ENCODE measurements around the gene CXCL13. TPM values are rescaled to one million over a fixed set of nuclear protein-coding genes. Genes with fewer than 3 reads are reported as not detected.
"Not testable (repeated sequence)": the region's sequence is repeated elsewhere in the genome, so short reads cannot be mapped to it uniquely, and the experiment has no call there.

Gene CXCL13
- total and polyA plus RNA-seq, 2 of the 13 experiments (the other 11 are each of a cell fraction or from before 2014, with no cell fraction given): not detected

- no peak overlapping the region for H3K27ac ChIP-seq (ENCODE audit: extremely low read length, insufficient read depth, low read length)
- in situ Hi-C loops (cut with HindIII; ENCODE audit: extremely low pct_ligation_motif_present, low pct_unique_long_range_greater_than_20kb) (no loop called here), intact Hi-C loops (cut with micrococcal nuclease; ENCODE audit: unreplicated experiment) (no loop called here)
- no peak for ATAC-seq
- no peak overlapping the region for H3K4me2 ChIP-seq (ENCODE audit: low read depth, low read length)
- BruUV-seq (replicated peaks): no TSS peak
- no peak for DNase-seq (ENCODE audit: low spot score)
- no peak overlapping the region for H2AFZ ChIP-seq (ENCODE audit: low read length)
- H3K4me3 ChIP-seq (replicated peaks in 1 of 3; ENCODE audit: insufficient read depth in 1 of 3, low read depth in 2 of 3, low read length in 3 of 3): no peak overlapping the region
- ChIA-PET CTCF (ENCODE audit: low intra/inter-chr PET ratio, low total read pairs) (no interaction called here), POLR2A (no interaction called here)
- no peaks in the 10 kb centered on the region for H3K9me3 ChIP-seq (ENCODE audit: low read length)
- no peaks in the 10 kb centered on the region for H3K27me3 ChIP-seq (ENCODE audit: control insufficient read depth in 1 of 2, insufficient read depth in 2 of 2, low read length in 2 of 2)
- no peak for TF ChIP-seq CCAR2 (optimal IDR thresholded peaks at IDR 0.05; ENCODE audit: low read depth, low read length)
- no peak for TF ChIP-seq FOXK2 (IDR thresholded peaks at IDR 0.05)
- no peak for TF ChIP-seq FOXP1 (IDR thresholded peaks at IDR 0.05)
- no peak for TF ChIP-seq FOXP1 (CRISPR knock-in tag; IDR thresholded peaks at IDR 0.05)
- TF ChIP-seq ZNF296 (CRISPR knock-in tag; conservative IDR thresholded peaks at IDR 0.05): no peak
- FAIRE-seq: no peak
- H3K4me1 ChIP-seq (ENCODE audit: insufficient read depth, low read length): no peaks in the 10 kb centered on the region
- WGBS (ENCODE audit: low lambda C conversion rate): 0% methylated on average over 2 of the region's 2 CpGs
- H3K9ac ChIP-seq (ENCODE audit: insufficient read depth, low read depth, low read length): no peak overlapping the region
- H3K79me2 ChIP-seq (ENCODE audit: insufficient read depth, low read length): no peaks in the 10 kb centered on the region
- no peaks in the 10 kb centered on the region for H3K36me3 ChIP-seq (replicated peaks in 1 of 2; ENCODE audit: control insufficient read depth in 1 of 2, insufficient read depth in 2 of 2, low read length in 2 of 2)
- no peaks in the 10 kb centered on the region for H4K20me1 ChIP-seq (ENCODE audit: insufficient read depth, low read length)
These were observed 47.6 kb downstream of the CXCL13 start for GRCh38 chr4:77653162-77653758.

- H3K27me3 ChIP-seq (ENCODE audit: control insufficient read depth in 1 of 2, insufficient read depth in 2 of 2, low read length in 2 of 2); H2AFZ ChIP-seq (ENCODE audit: low read length); POLR2A ChIA-PET; H3K4me2 ChIP-seq (ENCODE audit: low read depth, low read length); H3K27ac ChIP-seq (ENCODE audit: extremely low read length, insufficient read depth, low read length); intact Hi-C loops (cut with micrococcal nuclease; ENCODE audit: unreplicated experiment); H3K4me3 ChIP-seq (replicated peaks in 1 of 3; ENCODE audit: insufficient read depth in 1 of 3, low read depth in 2 of 3, low read length in 3 of 3); BruUV-seq (replicated peaks); H3K4me1 ChIP-seq (ENCODE audit: insufficient read depth, low read length); DNase-seq (ENCODE audit: low spot score); CTCF ChIA-PET (ENCODE audit: low intra/inter-chr PET ratio, low total read pairs); FAIRE-seq; H4K20me1 ChIP-seq (ENCODE audit: insufficient read depth, low read length); ATAC-seq; H3K79me2 ChIP-seq (ENCODE audit: insufficient read depth, low read length); H3K9me3 ChIP-seq (ENCODE audit: low read length); H3K36me3 ChIP-seq (replicated peaks in 1 of 2; ENCODE audit: control insufficient read depth in 1 of 2, insufficient read depth in 2 of 2, low read length in 2 of 2); H3K9ac ChIP-seq (ENCODE audit: insufficient read depth, low read depth, low read length); in situ Hi-C loops (cut with HindIII; ENCODE audit: extremely low pct_ligation_motif_present, low pct_unique_long_range_greater_than_20kb): not testable (repeated sequence)
- 31% methylated on average over 5 of the region's 5 CpGs for WGBS (ENCODE audit: low lambda C conversion rate)
These were observed 54.7 kb downstream of the CXCL13 start for GRCh38 chr4:77660318-77660717.

Other genes with a start within 250 kb of the CXCL13 start
- 13.5 and 33.3 TPM in 2 replicates for gene CNOT6L, start 213.5 kb downstream of the CXCL13 start, total RNA-seq (2016; rRNA removed; fragmentation: Illumina TruSeq; extraction: Trizol)
- 7.2 and 7.9 TPM in 2 replicates for gene CNOT6L, start 213.5 kb downstream of the CXCL13 start, polyA plus RNA-seq (2011; rRNA removed)